HEK293 (cell line): ENCODE measurements around the gene ATP6V1B1.

ENCODE experiments used
- IKZF3 ChIP-seq: fragments of 450-650 bp; IDR thresholded peaks from 2 replicates; pipeline ENCODE4 v1.5.0; 2018; ENCODE audit warnings: missing biosample characterization, mild to moderate bottlenecking, missing genetic modification characterization, moderate library complexity
- KLF16 ChIP-seq: fragments of 450-650 bp; formaldehyde crosslinking; IDR thresholded peaks from 2 replicates; pipeline ENCODE4 v1.5.1; 2017; ENCODE audit warnings: missing biosample characterization, missing genetic modification characterization
- KLF7 ChIP-seq: fragments of 450-650 bp; formaldehyde crosslinking; IDR thresholded peaks from 2 replicates; pipeline ENCODE4 v1.5.1; 2016; ENCODE audit warnings: missing biosample characterization, missing genetic modification characterization, borderline replicate concordance
- SP7 ChIP-seq: fragments of 450-650 bp; formaldehyde crosslinking; IDR thresholded peaks from 2 replicates; pipeline ENCODE4 v1.5.1; 2016; ENCODE audit warnings: missing biosample characterization, missing genetic modification characterization
- ZBTB1 ChIP-seq: fragments of 450-650 bp; formaldehyde crosslinking; IDR thresholded peaks from 2 replicates; pipeline ENCODE4 v1.5.1; 2016; ENCODE audit warnings: missing biosample characterization, missing genetic modification characterization
- ZBTB21 ChIP-seq: fragments of 450-650 bp; formaldehyde crosslinking; IDR thresholded peaks from 2 replicates; pipeline ENCODE4 v1.5.1; 2017; ENCODE audit warnings: missing biosample characterization, missing genetic modification characterization
- ZBTB48 ChIP-seq: fragments of 450-650 bp; formaldehyde crosslinking; IDR thresholded peaks from 2 replicates; pipeline ENCODE4 v1.5.1; 2016; ENCODE audit warnings: missing biosample characterization, missing genetic modification characterization
- ZNF175 ChIP-seq: fragments of 450-650 bp; formaldehyde crosslinking; IDR thresholded peaks from 2 replicates; pipeline ENCODE4 v1.5.1; 2016; ENCODE audit warnings: missing biosample characterization, missing genetic modification characterization
- ZNF202 ChIP-seq: fragments of 450-650 bp; formaldehyde crosslinking; IDR thresholded peaks from 2 replicates; pipeline ENCODE4 v1.5.1; 2016; ENCODE audit warnings: missing biosample characterization, missing genetic modification characterization, borderline replicate concordance
- ZNF223 ChIP-seq: fragments of 450-650 bp; formaldehyde crosslinking; IDR thresholded peaks from 2 replicates; pipeline ENCODE4 v1.5.1; 2016; ENCODE audit warnings: missing biosample characterization, missing genetic modification characterization
- ZNF24 ChIP-seq: fragments of 450-650 bp; formaldehyde crosslinking; IDR thresholded peaks from 2 replicates; pipeline ENCODE4 v1.5.1; 2016; ENCODE audit warnings: missing biosample characterization, missing genetic modification characterization
- ZNF530 ChIP-seq: fragments of 450-650 bp; formaldehyde crosslinking; IDR thresholded peaks from 2 replicates; pipeline ENCODE4 v1.5.1; 2016; ENCODE audit warnings: low read depth, missing biosample characterization, missing genetic modification characterization
- ZNF555 ChIP-seq: fragments of 450-650 bp; formaldehyde crosslinking; conservative IDR thresholded peaks from 2 replicates; pipeline ENCODE4 v1.5.1; 2017; ENCODE audit warnings: missing biosample characterization, mild to moderate bottlenecking, missing genetic modification characterization, inconsistent platforms
- ZNF660 ChIP-seq: fragments of 450-650 bp; IDR thresholded peaks from 2 replicates; pipeline ENCODE4 v1.5.1; 2018; ENCODE audit warnings: missing biosample characterization, mild to moderate bottlenecking, missing genetic modification characterization
- ZXDB ChIP-seq: fragments of 450-650 bp; formaldehyde crosslinking; IDR thresholded peaks from 2 replicates; pipeline ENCODE4 v1.5.1; 2016; ENCODE audit warnings: missing biosample characterization, missing genetic modification characterization
- TF ChIP-seq, protein P1 (sequence below): fragments of 450-650 bp; IDR thresholded peaks from 2 replicates; pipeline ENCODE4 v1.5.1; 2018; ENCODE audit warnings: missing biosample characterization, mild to moderate bottlenecking, missing genetic modification characterization
- TF ChIP-seq, protein P2 (sequence below): fragments of 450-650 bp; IDR thresholded peaks from 2 replicates; pipeline ENCODE4 v1.5.1; 2018; ENCODE audit warnings: missing biosample characterization, missing genetic modification characterization
- TF ChIP-seq, protein P3 (sequence below): fragments of 450-650 bp; formaldehyde crosslinking; IDR thresholded peaks from 2 replicates; pipeline ENCODE4 v1.5.1; 2017; ENCODE audit warnings: missing biosample characterization, missing genetic modification characterization
- TF ChIP-seq, protein P4 (sequence below): fragments of 450-650 bp; formaldehyde crosslinking; IDR thresholded peaks from 2 replicates; pipeline ENCODE4 v1.5.1; 2016; ENCODE audit warnings: missing biosample characterization, missing genetic modification characterization
- TF ChIP-seq, protein P5 (sequence below): fragments of 450-650 bp; formaldehyde crosslinking; IDR thresholded peaks from 2 replicates; pipeline ENCODE4 v1.5.1; 2016; ENCODE audit warnings: missing biosample characterization, missing genetic modification characterization
- TF ChIP-seq, protein P6 (sequence below): fragments of 450-650 bp; formaldehyde crosslinking; IDR thresholded peaks from 2 replicates; pipeline ENCODE4 v1.5.1; 2016; ENCODE audit warnings: missing biosample characterization, missing genetic modification characterization
- TF ChIP-seq, protein P7 (sequence below): fragments of 450-650 bp; formaldehyde crosslinking; IDR thresholded peaks from 2 replicates; pipeline ENCODE4 v1.5.1; 2017; ENCODE audit warnings: missing biosample characterization, missing genetic modification characterization

Gene ATP6V1B1

DNA sequence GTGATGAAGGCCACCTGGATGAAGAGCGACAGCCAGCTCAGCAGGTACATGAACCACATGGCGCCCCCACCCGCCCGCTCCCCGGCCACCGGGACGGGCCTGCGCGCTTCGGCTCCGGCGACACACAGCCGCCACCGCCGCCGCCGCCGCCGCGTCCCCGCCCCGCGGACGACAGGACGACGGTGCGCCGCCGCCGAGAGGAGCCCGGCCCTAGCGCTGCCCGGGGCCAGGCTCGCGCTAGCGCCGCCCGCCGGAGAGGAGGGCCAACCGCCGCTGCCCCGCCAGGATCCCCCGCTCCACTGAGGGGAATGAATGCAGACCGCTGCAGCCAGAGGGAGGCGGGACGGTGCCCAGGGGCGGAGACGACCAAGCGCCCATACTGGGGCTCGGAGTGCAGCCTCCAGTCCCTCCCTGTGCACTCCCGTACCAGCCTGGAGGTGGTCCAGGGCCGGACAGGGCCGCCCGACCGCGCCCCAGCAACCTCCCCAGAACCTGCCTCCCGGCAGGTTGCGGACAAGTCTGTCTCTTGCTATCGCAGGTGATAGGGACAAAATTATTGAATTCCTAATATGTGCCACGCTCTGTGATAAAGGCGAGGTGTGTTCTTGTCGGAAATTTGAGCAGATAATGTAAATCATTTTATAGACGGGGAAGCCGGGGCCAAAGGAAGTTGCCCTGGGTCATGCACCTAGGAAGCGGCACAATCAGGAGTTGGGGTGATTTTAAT is 59.2 kb downstream of the ATP6V1B1 start, which contains the start of gene TEX261 (continued):
- TF ChIP-seq, protein P1, sequence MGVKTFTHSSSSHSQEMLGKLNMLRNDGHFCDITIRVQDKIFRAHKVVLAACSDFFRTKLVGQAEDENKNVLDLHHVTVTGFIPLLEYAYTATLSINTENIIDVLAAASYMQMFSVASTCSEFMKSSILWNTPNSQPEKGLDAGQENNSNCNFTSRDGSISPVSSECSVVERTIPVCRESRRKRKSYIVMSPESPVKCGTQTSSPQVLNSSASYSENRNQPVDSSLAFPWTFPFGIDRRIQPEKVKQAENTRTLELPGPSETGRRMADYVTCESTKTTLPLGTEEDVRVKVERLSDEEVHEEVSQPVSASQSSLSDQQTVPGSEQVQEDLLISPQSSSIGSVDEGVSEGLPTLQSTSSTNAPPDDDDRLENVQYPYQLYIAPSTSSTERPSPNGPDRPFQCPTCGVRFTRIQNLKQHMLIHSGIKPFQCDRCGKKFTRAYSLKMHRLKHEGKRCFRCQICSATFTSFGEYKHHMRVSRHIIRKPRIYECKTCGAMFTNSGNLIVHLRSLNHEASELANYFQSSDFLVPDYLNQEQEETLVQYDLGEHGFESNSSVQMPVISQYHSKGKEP (tag by site-specific recombination) = peak; percentile 81
- TF ChIP-seq ZXDB (tag by site-specific recombination) = peak; percentile 36; the same call in 1 of the 2 replicates
- TF ChIP-seq, protein P2, sequence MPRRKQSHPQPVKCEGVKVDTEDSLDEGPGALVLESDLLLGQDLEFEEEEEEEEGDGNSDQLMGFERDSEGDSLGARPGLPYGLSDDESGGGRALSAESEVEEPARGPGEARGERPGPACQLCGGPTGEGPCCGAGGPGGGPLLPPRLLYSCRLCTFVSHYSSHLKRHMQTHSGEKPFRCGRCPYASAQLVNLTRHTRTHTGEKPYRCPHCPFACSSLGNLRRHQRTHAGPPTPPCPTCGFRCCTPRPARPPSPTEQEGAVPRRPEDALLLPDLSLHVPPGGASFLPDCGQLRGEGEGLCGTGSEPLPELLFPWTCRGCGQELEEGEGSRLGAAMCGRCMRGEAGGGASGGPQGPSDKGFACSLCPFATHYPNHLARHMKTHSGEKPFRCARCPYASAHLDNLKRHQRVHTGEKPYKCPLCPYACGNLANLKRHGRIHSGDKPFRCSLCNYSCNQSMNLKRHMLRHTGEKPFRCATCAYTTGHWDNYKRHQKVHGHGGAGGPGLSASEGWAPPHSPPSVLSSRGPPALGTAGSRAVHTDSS (tag by site-specific recombination) = no peak
- peak; percentile 56; the same call in 1 of the 2 replicates for TF ChIP-seq ZBTB48 (tag by site-specific recombination)
- peak; percentile 21; the same call in 1 of the 2 replicates for TF ChIP-seq KLF16
- TF ChIP-seq SP7 (tag by site-specific recombination) = 0 out of 2 replicates have a peak, but pooled peaks have one; percentile 39
- TF ChIP-seq ZNF223 = peak; percentile 85; the same call in 1 of the 2 replicates
- no peak for TF ChIP-seq ZNF175 (tag by site-specific recombination)
- TF ChIP-seq KLF7 (tag by site-specific recombination) = no peak
- no peak for TF ChIP-seq ZNF202 (tag by site-specific recombination)
- TF ChIP-seq, protein P3, sequence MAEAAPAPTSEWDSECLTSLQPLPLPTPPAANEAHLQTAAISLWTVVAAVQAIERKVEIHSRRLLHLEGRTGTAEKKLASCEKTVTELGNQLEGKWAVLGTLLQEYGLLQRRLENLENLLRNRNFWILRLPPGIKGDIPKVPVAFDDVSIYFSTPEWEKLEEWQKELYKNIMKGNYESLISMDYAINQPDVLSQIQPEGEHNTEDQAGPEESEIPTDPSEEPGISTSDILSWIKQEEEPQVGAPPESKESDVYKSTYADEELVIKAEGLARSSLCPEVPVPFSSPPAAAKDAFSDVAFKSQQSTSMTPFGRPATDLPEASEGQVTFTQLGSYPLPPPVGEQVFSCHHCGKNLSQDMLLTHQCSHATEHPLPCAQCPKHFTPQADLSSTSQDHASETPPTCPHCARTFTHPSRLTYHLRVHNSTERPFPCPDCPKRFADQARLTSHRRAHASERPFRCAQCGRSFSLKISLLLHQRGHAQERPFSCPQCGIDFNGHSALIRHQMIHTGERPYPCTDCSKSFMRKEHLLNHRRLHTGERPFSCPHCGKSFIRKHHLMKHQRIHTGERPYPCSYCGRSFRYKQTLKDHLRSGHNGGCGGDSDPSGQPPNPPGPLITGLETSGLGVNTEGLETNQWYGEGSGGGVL (tag by site-specific recombination) = no peak
- TF ChIP-seq ZNF555 (tag by site-specific recombination) = no peak
- TF ChIP-seq ZBTB1 (tag by site-specific recombination) = no peak
- peak; percentile 89 for TF ChIP-seq ZNF660
- TF ChIP-seq ZNF24 (tag by site-specific recombination) = 0 out of 2 replicates have a peak, but pooled peaks have one; percentile 34
- TF ChIP-seq, protein P4, sequence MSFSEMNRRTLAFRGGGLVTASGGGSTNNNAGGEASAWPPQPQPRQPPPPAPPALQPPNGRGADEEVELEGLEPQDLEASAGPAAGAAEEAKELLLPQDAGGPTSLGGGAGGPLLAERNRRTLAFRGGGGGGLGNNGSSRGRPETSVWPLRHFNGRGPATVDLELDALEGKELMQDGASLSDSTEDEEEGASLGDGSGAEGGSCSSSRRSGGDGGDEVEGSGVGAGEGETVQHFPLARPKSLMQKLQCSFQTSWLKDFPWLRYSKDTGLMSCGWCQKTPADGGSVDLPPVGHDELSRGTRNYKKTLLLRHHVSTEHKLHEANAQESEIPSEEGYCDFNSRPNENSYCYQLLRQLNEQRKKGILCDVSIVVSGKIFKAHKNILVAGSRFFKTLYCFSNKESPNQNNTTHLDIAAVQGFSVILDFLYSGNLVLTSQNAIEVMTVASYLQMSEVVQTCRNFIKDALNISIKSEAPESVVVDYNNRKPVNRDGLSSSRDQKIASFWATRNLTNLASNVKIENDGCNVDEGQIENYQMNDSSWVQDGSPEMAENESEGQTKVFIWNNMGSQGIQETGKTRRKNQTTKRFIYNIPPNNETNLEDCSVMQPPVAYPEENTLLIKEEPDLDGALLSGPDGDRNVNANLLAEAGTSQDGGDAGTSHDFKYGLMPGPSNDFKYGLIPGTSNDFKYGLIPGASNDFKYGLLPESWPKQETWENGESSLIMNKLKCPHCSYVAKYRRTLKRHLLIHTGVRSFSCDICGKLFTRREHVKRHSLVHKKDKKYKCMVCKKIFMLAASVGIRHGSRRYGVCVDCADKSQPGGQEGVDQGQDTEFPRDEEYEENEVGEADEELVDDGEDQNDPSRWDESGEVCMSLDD (tag by site-specific recombination) = 0 out of 2 replicates have a peak, but pooled peaks have one; percentile 27
- TF ChIP-seq, protein P5, sequence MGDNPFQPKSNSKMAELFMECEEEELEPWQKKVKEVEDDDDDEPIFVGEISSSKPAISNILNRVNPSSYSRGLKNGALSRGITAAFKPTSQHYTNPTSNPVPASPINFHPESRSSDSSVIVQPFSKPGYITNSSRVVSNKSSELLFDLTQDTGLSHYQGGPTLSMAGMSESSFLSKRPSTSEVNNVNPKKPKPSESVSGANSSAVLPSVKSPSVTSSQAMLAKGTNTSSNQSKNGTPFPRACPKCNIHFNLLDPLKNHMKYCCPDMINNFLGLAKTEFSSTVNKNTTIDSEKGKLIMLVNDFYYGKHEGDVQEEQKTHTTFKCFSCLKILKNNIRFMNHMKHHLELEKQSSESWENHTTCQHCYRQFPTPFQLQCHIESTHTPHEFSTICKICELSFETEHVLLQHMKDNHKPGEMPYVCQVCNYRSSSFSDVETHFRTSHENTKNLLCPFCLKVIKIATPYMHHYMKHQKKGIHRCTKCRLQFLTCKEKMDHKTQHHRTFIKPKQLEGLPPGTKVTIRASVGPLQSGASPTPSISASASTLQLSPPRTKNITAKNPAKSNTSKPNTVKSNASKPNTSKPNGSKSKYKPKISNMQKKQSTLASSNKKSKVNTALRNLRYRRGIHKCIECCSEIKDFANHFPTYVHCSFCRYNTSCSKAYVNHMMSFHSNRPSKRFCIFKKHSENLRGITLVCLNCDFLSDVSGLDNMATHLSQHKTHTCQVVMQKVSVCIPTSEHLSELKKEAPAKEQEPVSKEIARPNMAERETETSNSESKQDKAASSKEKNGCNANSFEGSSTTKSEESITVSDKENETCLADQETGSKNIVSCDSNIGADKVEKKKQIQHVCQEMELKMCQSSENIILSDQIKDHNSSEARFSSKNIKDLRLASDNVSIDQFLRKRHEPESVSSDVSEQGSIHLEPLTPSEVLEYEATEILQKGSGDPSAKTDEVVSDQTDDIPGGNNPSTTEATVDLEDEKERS (tag by site-specific recombination) = no peak
- TF ChIP-seq, protein P6, sequence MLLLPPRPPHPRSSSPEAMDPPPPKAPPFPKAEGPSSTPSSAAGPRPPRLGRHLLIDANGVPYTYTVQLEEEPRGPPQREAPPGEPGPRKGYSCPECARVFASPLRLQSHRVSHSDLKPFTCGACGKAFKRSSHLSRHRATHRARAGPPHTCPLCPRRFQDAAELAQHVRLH (tag by site-specific recombination) = no peak
- TF ChIP-seq, protein P7, sequence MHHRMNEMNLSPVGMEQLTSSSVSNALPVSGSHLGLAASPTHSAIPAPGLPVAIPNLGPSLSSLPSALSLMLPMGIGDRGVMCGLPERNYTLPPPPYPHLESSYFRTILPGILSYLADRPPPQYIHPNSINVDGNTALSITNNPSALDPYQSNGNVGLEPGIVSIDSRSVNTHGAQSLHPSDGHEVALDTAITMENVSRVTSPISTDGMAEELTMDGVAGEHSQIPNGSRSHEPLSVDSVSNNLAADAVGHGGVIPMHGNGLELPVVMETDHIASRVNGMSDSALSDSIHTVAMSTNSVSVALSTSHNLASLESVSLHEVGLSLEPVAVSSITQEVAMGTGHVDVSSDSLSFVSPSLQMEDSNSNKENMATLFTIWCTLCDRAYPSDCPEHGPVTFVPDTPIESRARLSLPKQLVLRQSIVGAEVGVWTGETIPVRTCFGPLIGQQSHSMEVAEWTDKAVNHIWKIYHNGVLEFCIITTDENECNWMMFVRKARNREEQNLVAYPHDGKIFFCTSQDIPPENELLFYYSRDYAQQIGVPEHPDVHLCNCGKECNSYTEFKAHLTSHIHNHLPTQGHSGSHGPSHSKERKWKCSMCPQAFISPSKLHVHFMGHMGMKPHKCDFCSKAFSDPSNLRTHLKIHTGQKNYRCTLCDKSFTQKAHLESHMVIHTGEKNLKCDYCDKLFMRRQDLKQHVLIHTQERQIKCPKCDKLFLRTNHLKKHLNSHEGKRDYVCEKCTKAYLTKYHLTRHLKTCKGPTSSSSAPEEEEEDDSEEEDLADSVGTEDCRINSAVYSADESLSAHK (tag by site-specific recombination) = no peak
- no peak for TF ChIP-seq ZBTB21
- TF ChIP-seq ZNF530 (tag by site-specific recombination) = no peak
- peak; percentile 43; the same call in 1 of the 2 replicates for TF ChIP-seq IKZF3 (tag by site-specific recombination)
